IMR-90 (cell line): ENCODE results near the gene ABHD17C. TPM values are rescaled to one million over a fixed set of nuclear protein-coding genes. Genes with fewer than 3 reads are reported as not detected.

Source experiments
- ATAC-seq: fragments of 200-7000 bp; cut with Tn5 transposase; 2 replicates; pipeline ENCODE4 v1.9.1; 2020; ENCODE audit warnings: low read depth, mild to moderate bottlenecking, moderate library complexity
- BruUV-seq: library from RNA; stranded (reverse); fragments of 400-500 nt; replicated peaks from 2 replicates; lab custom pipeline; 2021; lab: Mats Ljungman, UMichigan
- CTCF ChIA-PET: fragments of 300-600 bp; formaldehyde crosslinking; extraction: SDS; loops from one replicate; lab custom pipeline; 2021; ENCODE audit warnings: antibody characterized with exemption; lab: Yijun Ruan, JAX
- POLR2A ChIA-PET: fragments of 300-600 bp; sonication (Branson Sonifier 250); formaldehyde crosslinking; loops from one replicate; lab custom pipeline; 2022; ENCODE audit warnings: antibody characterized with exemption; ENCODE audit not compliant: unreplicated experiment; lab: Charles Lee
- DNase-seq: peaks from one replicate; pipeline ENCODE4 v3.0.0; 2013
- H2AFZ ChIP-seq: replicated peaks from 2 replicates; pipeline ENCODE3; 2013; ENCODE audit warnings: low read length, mild to moderate bottlenecking; ENCODE audit not compliant: poor library complexity
- H2AK5ac ChIP-seq: 2 replicates; pipeline ENCODE4 v1.6.1; 2013; ENCODE audit warnings: low read depth, low read length, inconsistent platforms
- H2AK9ac ChIP-seq: replicated peaks from 2 replicates; pipeline ENCODE3; 2013; ENCODE audit warnings: mild to moderate bottlenecking, low read depth, low read length, moderate library complexity; ENCODE audit not compliant: poor library complexity
- H2BK120ac ChIP-seq: 2 replicates; pipeline ENCODE4 v1.6.1; 2013; ENCODE audit warnings: low read depth, low read length, inconsistent platforms
- H2BK15ac ChIP-seq: 3 replicates; pipeline ENCODE4 v1.6.1; 2013; ENCODE audit warnings: low read depth, low read length, inconsistent platforms
- H2BK20ac ChIP-seq: 2 replicates; pipeline ENCODE4 v1.6.1; 2013; ENCODE audit warnings: low read depth, mild to moderate bottlenecking, inconsistent platforms, low read length, moderate library complexity
- H2BK5ac ChIP-seq: 2 replicates; pipeline ENCODE4 v1.6.1; 2013; ENCODE audit warnings: mild to moderate bottlenecking, low read depth, low read length, inconsistent platforms; ENCODE audit not compliant: poor library complexity, severe bottlenecking
- H3K14ac ChIP-seq: replicated peaks from 2 replicates; pipeline ENCODE4 v1.6.1; 2013; ENCODE audit warnings: low read depth, low read length, inconsistent platforms
- H3K18ac ChIP-seq: 2 replicates; pipeline ENCODE4 v1.6.1; 2013; ENCODE audit warnings: low read depth, low read length, control low read depth
- H3K23ac ChIP-seq: 2 replicates; pipeline ENCODE4 v1.6.1; 2013; ENCODE audit warnings: low read depth, low read length, inconsistent platforms
- H3K27ac ChIP-seq: 2 replicates; pipeline ENCODE4 v1.5.1; 2013; ENCODE audit warnings: mild to moderate bottlenecking, control low read depth, low read length; ENCODE audit not compliant: insufficient read depth
- H3K27me3 ChIP-seq: 2 replicates; pipeline ENCODE4 v1.6.1; 2013; ENCODE audit warnings: low read length; ENCODE audit not compliant: control insufficient read depth, insufficient read depth
- H3K36me3 ChIP-seq: 2 replicates; pipeline ENCODE4 v1.6.1; 2013; ENCODE audit warnings: low read length, mixed read lengths; ENCODE audit not compliant: control insufficient read depth, insufficient read depth
- H3K4ac ChIP-seq: 2 replicates; pipeline ENCODE4 v1.6.1; 2013; ENCODE audit warnings: low read depth, low read length, inconsistent platforms
- H3K4me1 ChIP-seq: 2 replicates; pipeline ENCODE4 v1.6.1; 2013; ENCODE audit warnings: low read length, mixed read lengths; ENCODE audit not compliant: control insufficient read depth, insufficient read depth
- H3K4me2 ChIP-seq: 2 replicates; pipeline ENCODE4 v1.6.1; 2013; ENCODE audit warnings: low read depth, mild to moderate bottlenecking, control low read depth, low read length, moderate library complexity
- H3K4me3 ChIP-seq: 2 replicates; pipeline ENCODE4 v1.5.1; 2013; ENCODE audit warnings: low read depth, mild to moderate bottlenecking, control low read depth, low read length, moderate library complexity; ENCODE audit not compliant: insufficient read depth
- H3K56ac ChIP-seq: 2 replicates; pipeline ENCODE4 v1.6.1; 2013; ENCODE audit warnings: low read length, inconsistent platforms; ENCODE audit not compliant: insufficient read depth; ENCODE audit errors: extremely low read depth
- H3K79me1 ChIP-seq, 2 experiments: 2 replicates each; pipeline ENCODE4 v1.6.1; 2013; ENCODE audit warnings: low read length in 2 of 2, inconsistent platforms in 1 of 2, low read depth in 1 of 2
- H3K9ac ChIP-seq: 2 replicates; pipeline ENCODE4 v1.6.1; 2013; ENCODE audit warnings: low read depth, low read length, control low read depth
- H3K9me1 ChIP-seq: 2 replicates; pipeline ENCODE4 v1.6.1; 2013; ENCODE audit warnings: low read length, inconsistent platforms; ENCODE audit not compliant: insufficient read depth
- H3K9me3 ChIP-seq: 2 replicates; pipeline ENCODE4 v1.6.1; 2013; ENCODE audit warnings: low read length; ENCODE audit not compliant: control insufficient read depth, insufficient read depth
- H4K20me1 ChIP-seq: 2 replicates; pipeline ENCODE4 v1.6.1; 2013; ENCODE audit warnings: low read length, inconsistent platforms; ENCODE audit not compliant: insufficient read depth
- H4K5ac ChIP-seq: 2 replicates; pipeline ENCODE4 v1.6.1; 2013; ENCODE audit warnings: mild to moderate bottlenecking, low read depth, low read length, control low read depth
- H4K8ac ChIP-seq, 2 experiments: 2 replicates each; pipeline ENCODE4 v1.6.1; 2013; ENCODE audit warnings: low read depth in 2 of 2, low read length in 2 of 2, control low read depth in 1 of 2, inconsistent platforms in 1 of 2
- H4K91ac ChIP-seq: 2 replicates; pipeline ENCODE4 v1.6.1; 2013; ENCODE audit warnings: low read depth, low read length, inconsistent platforms; ENCODE audit not compliant: insufficient read depth
- CEBPB ChIP-seq: IDR thresholded peaks from 2 replicates; pipeline ENCODE4 v1.6.1; 2012; ENCODE audit warnings: low read depth, low read length, improper control_type of control experiment
- FOS ChIP-seq: fragments of 150-350 bp; IDR thresholded peaks from 2 replicates; pipeline ENCODE4 v1.6.1; 2016; ENCODE audit warnings: low read depth, low read length
- MAZ ChIP-seq: IDR thresholded peaks from 2 replicates; pipeline ENCODE4 v1.6.1; 2012; ENCODE audit warnings: low read depth, mild to moderate bottlenecking, low read length, improper control_type of control experiment, moderate library complexity, borderline replicate concordance
- MXI1 ChIP-seq: IDR thresholded peaks from 2 replicates; pipeline ENCODE4 v1.6.1; 2012; ENCODE audit warnings: low read depth, mild to moderate bottlenecking, low read length, moderate library complexity, borderline replicate concordance
- NFE2L2 ChIP-seq: fragments of 150-350 bp; IDR thresholded peaks from 2 replicates; pipeline ENCODE4 v1.6.1; 2016; ENCODE audit warnings: low read depth, mild to moderate bottlenecking, low read length
- POLR2A ChIP-seq: IDR thresholded peaks from 2 replicates; pipeline ENCODE4 v1.6.1; 2012; ENCODE audit warnings: mild to moderate bottlenecking, low read depth, low read length
- RAD21 ChIP-seq: IDR thresholded peaks from 2 replicates; pipeline ENCODE4 v1.6.1; 2012; ENCODE audit warnings: low read length, improper control_type of control experiment
- RCOR1 ChIP-seq: IDR thresholded peaks from 2 replicates; pipeline ENCODE4 v1.6.1; 2012; ENCODE audit warnings: mild to moderate bottlenecking, low read length, improper control_type of control experiment; ENCODE audit not compliant: insufficient replicate concordance
- SMC3 ChIP-seq: fragments of 150-350 bp; IDR thresholded peaks from 2 replicates; pipeline ENCODE4 v1.6.1; 2016; ENCODE audit warnings: low read depth, mild to moderate bottlenecking, antibody characterized with exemption, low read length, moderate library complexity
- WGBS, 2 experiments: methylation state at CpG; one replicate each; pipeline versions ENCODE4 v1.1.5 to v1.1.7; 2013; ENCODE audit warnings: missing lambda C conversion rate in 2 of 2; ENCODE audit not compliant: insufficient read length in 1 of 2; ENCODE audit errors: extremely low coverage in 2 of 2; 5-methylcytosine and 5-hydroxymethylcytosine counted together
- dilution Hi-C: fragments of 300-500 bp; cut with HindIII; formaldehyde crosslinking; loops from one replicate; pipeline ENCODE4 v1.14.3; 2018; ENCODE audit warnings: low sequenced_read_pairs; ENCODE audit not compliant: unreplicated experiment
- in situ Hi-C: fragments of 300-500 bp; cut with MboI; formaldehyde crosslinking; loops from 3 replicates; pipeline ENCODE4 v1.14.3; 2019; ENCODE audit warnings: low sequenced_read_pairs, inconsistent platforms, mixed read lengths
- intact Hi-C: fragments of 100-400 bp; cut with micrococcal nuclease; formaldehyde crosslinking; loops from 2 replicates; pipeline ENCODE4 v1.10.0; 2022
- polyA plus RNA-seq, 3 experiments: library from polyadenylated mRNA; depleted of rRNA; stranded (reverse); fragments of >200 nt; gene quantifications; 2 replicates each; pipeline ENCODE4 v1.2.3, GENCODE V29; 2012; ENCODE audit warnings: low replicate concordance in 1 of 3
- total RNA-seq: library from RNA; depleted of rRNA; stranded (reverse); fragments of >200 nt; gene quantifications from 2 replicates; pipeline ENCODE4 v1.2.3, GENCODE V29; 2012
- TF ChIP-seq, protein P1 (sequence below): fragments of 150-350 bp; IDR thresholded peaks from 2 replicates; pipeline ENCODE4 v1.6.1; 2016; ENCODE audit warnings: low read depth, mild to moderate bottlenecking, low read length, moderate library complexity, borderline replicate concordance
- TF ChIP-seq, protein P2 (sequence below): conservative IDR thresholded peaks from 2 replicates; pipeline ENCODE4 v1.5.1; 2012; ENCODE audit warnings: mild to moderate bottlenecking, low read depth, low read length, improper control_type of control experiment

ABHD17C gene
- total and polyA plus RNA-seq, 2 of the 4 experiments (the other 2 are of a cell fraction) = 5.4 to 10.3 TPM

DNA sequence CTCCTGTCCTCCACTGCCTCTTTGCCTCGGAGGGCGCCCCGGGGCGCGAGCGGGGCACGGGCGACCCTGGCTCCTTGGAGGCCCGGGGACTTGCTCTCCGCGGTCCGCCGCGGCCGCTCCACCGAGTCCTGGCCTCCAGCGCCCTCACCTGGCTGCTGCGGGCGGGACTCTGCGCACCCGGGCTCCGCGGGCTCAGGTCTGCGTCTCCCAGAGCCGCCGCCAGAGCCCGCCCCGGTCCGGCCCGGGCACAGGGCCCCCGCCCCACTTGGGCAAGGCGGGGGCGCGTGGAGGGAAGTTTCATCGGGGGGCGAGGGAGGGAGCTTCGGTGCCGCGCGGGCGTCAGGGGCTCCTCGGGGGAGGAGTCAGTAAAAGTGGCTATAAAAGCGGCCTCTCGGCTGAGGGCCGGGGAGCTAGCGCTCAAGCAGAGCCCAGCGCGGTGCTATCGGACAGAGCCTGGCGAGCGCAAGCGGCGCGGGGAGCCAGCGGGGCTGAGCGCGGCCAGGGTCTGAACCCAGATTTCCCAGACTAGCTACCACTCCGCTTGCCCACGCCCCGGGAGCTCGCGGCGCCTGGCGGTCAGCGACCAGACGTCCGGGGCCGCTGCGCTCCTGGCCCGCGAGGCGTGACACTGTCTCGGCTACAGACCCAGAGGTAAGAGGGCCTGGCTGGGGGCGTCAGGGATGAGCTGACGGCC, 84.0 kb downstream of the ABHD17C start, which contains the start of gene CEMIP:
Gene CEMIP, plus strand, starts transcription at position 407 of the 694 bp plus-strand sequence. CDS start 94,510 bp downstream, outside the sequence.
- H2AK5ac ChIP-seq = peak within 1 kb of the TSS; percentile 94
- H4K20me1 ChIP-seq = peaks cover 46% of the 10 kb centered on the region
- H2BK5ac ChIP-seq = peak within 1 kb of the TSS; percentile 26
- H3K14ac ChIP-seq = peak within 1 kb of the TSS; percentile 67
- H4K8ac ChIP-seq = peak within 1 kb of the TSS; percentile 4 to 75; a peak in 3 of 4 replicates
- H3K4me3 ChIP-seq = peak within 1 kb of the TSS; percentile 84
- peak within 1 kb of the TSS; percentile 84 for H3K9ac ChIP-seq
- ChIA-PET POLR2A (interaction anchor here (0.5 to 1.5 kb wide), 5 partner anchors 159 to 329 kb away, joined by 3 to 5 read pairs (median 5); no protein-coding TSS in a partner anchor), CTCF (interaction anchor here (0.6 to 2.8 kb wide), 23 partner anchors 11 to 360 kb away, joined by 3 to 23 read pairs (median 3); no protein-coding TSS in a partner anchor)
- peak; percentile 82 for ATAC-seq
- H2BK15ac ChIP-seq = peak within 1 kb of the TSS; percentile 52
- WGBS, 2 experiments = 3% methylated on average over 28 of the region's 75 CpGs; no CpG with 5 or more reads in 1 of the 2 experiments
- peak within 1 kb of the TSS; percentile 57 for H2AK9ac ChIP-seq
- dilution Hi-C loops = no loop called here
- H2AFZ ChIP-seq = peak within 1 kb of the TSS; percentile 84
- peak within 1 kb of the TSS; percentile 72 for H3K23ac ChIP-seq
- peak within 1 kb of the TSS; percentile 62 for H4K5ac ChIP-seq
- peaks cover 24% of the 10 kb centered on the region for H3K36me3 ChIP-seq
- TF ChIP-seq RCOR1 (no peak), CEBPB (no peak), NFE2L2 (no peak), FOS (no peak), RAD21 (peak; percentile 88), MAZ (peak; percentile 96), SMC3 (peak; percentile 83), MXI1 (peak; percentile 50; the same call in 1 of the 2 replicates), POLR2A (peak; percentile 98)
- TF ChIP-seq, protein P1, sequence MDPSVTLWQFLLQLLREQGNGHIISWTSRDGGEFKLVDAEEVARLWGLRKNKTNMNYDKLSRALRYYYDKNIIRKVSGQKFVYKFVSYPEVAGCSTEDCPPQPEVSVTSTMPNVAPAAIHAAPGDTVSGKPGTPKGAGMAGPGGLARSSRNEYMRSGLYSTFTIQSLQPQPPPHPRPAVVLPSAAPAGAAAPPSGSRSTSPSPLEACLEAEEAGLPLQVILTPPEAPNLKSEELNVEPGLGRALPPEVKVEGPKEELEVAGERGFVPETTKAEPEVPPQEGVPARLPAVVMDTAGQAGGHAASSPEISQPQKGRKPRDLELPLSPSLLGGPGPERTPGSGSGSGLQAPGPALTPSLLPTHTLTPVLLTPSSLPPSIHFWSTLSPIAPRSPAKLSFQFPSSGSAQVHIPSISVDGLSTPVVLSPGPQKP = no peak
- TF ChIP-seq, protein P2, sequence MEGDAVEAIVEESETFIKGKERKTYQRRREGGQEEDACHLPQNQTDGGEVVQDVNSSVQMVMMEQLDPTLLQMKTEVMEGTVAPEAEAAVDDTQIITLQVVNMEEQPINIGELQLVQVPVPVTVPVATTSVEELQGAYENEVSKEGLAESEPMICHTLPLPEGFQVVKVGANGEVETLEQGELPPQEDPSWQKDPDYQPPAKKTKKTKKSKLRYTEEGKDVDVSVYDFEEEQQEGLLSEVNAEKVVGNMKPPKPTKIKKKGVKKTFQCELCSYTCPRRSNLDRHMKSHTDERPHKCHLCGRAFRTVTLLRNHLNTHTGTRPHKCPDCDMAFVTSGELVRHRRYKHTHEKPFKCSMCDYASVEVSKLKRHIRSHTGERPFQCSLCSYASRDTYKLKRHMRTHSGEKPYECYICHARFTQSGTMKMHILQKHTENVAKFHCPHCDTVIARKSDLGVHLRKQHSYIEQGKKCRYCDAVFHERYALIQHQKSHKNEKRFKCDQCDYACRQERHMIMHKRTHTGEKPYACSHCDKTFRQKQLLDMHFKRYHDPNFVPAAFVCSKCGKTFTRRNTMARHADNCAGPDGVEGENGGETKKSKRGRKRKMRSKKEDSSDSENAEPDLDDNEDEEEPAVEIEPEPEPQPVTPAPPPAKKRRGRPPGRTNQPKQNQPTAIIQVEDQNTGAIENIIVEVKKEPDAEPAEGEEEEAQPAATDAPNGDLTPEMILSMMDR = peak; percentile 97
- peak within 1 kb of the TSS; percentile 88 for H2BK20ac ChIP-seq
- intact Hi-C loops = loop anchor here (1.0 to 10.0 kb wide), 8 partner anchors 84 to 596 kb away; partner anchors contain the start of gene ABHD17C
- peak within 1 kb of the TSS; percentile 75 for H3K18ac ChIP-seq
- peak within 1 kb of the TSS; percentile 27 for H3K27ac ChIP-seq
- H3K79me1 ChIP-seq = peaks cover 9 to 43% of the 10 kb centered on the region in 2 experiments; a peak in 3 of 4 replicates
- H3K4ac ChIP-seq = peak within 1 kb of the TSS; percentile 86
- H3K9me3 ChIP-seq = no peaks in the 10 kb centered on the region
- H3K4me1 ChIP-seq = peaks cover 24% of the 10 kb centered on the region
- peak within 1 kb of the TSS; percentile 70 for H4K91ac ChIP-seq
- peak; percentile 76 for DNase-seq
- no peak within 1 kb of the TSS for H3K56ac ChIP-seq
- in situ Hi-C loops = loop anchor here (5.0 kb wide), 3 partner anchors 193 to 322 kb away; no protein-coding TSS in a partner anchor
- H3K9me1 ChIP-seq = no peaks in the 10 kb centered on the region
- H3K4me2 ChIP-seq = peak within 1 kb of the TSS; percentile 78
- no peaks in the 10 kb centered on the region for H3K27me3 ChIP-seq
- no TSS peak for BruUV-seq
- peak within 1 kb of the TSS; percentile 84 for H2BK120ac ChIP-seq
